Measurements from ENCODE around the gene OPTC.
A peak's percentile ranks its signal among the peaks of the same experiment; 100 is the strongest.

DNA sequence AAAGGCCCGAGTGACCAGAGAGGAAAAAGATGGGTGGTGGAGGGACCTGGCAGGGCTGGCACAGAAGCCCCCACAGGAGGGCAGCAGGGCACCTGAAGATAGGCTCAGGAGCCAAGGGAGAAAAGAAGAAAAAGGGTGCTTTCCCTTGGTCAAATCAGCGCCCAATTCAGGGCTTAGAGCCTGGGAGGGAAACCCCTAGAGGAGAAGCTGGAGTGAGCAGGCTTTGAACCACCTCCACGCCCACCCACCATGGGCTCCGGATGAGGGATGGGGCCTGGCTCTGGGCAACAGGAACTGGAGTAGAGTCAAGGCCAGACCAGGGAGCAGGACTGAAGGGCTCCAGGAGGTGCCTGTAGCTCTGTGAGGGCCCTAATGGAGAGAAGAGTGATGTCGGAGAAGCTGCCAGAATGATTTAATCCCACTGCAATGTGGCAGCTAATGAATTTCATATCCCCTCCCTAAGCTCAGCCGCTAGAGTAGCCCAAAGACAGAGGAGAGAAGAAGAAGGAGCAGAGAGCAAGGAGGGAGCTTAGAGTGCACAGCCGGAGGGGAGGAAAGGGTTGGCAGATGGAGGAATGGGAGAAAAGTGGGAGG is 30.4 kb upstream of the OPTC start:
- TF ChIP-seq, protein P1, sequence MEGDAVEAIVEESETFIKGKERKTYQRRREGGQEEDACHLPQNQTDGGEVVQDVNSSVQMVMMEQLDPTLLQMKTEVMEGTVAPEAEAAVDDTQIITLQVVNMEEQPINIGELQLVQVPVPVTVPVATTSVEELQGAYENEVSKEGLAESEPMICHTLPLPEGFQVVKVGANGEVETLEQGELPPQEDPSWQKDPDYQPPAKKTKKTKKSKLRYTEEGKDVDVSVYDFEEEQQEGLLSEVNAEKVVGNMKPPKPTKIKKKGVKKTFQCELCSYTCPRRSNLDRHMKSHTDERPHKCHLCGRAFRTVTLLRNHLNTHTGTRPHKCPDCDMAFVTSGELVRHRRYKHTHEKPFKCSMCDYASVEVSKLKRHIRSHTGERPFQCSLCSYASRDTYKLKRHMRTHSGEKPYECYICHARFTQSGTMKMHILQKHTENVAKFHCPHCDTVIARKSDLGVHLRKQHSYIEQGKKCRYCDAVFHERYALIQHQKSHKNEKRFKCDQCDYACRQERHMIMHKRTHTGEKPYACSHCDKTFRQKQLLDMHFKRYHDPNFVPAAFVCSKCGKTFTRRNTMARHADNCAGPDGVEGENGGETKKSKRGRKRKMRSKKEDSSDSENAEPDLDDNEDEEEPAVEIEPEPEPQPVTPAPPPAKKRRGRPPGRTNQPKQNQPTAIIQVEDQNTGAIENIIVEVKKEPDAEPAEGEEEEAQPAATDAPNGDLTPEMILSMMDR (conservative IDR thresholded peaks at IDR 0.05; ENCODE audit: low read length): peak; percentile 17; the same call in 1 of the 2 replicates
- no peak for TF ChIP-seq EZH2phosphoT487 (IDR thresholded peaks at IDR 0.05; ENCODE audit: borderline replicate concordance)
